Right lobe of liver (tissue), 6 donors: ENCODE data around the gene SLC39A9. TPM values are rescaled to one million over a fixed set of nuclear protein-coding genes. Genes with fewer than 3 reads are reported as not detected.

Experiments used
- ATAC-seq, 4 donors: fragments of 200-7000 bp; cut with Tn5 transposase; one replicate each; pipeline ENCODE4 v1.9.1; 2020; ENCODE audit warnings: mild to moderate bottlenecking in 4 of 4, moderate library complexity in 4 of 4
- DNase-seq, 3 donors: peaks; one replicate each; pipeline ENCODE4 v3.0.0-alpha.2; 2020
- H3K27ac ChIP-seq, 3 donors: fragments of 200-600 bp; one replicate each; pipeline ENCODE4 v1.8.0; 2022
- H3K27me3 ChIP-seq, 2 donors: fragments of 200-600 bp; one replicate each; pipeline ENCODE4 v1.8.0; 2022
- H3K36me3 ChIP-seq, 4 donors: fragments of 200-600 bp; sonication (generic) in 1 of 4; one replicate each; pipeline versions ENCODE4 v1.5.1 to v1.8.0; 2017 to 2022; ENCODE audit warnings: control low read depth in 1 of 4
- H3K4me1 ChIP-seq, 4 donors: fragments of 200-600 bp; sonication (generic) in 1 of 4; one replicate each; pipeline versions ENCODE4 v1.5.1 to v1.8.0; 2017 to 2022; ENCODE audit warnings: control low read depth in 1 of 4
- H3K4me3 ChIP-seq, 3 donors: fragments of 200-600 bp; one replicate each; pipeline ENCODE4 v1.8.0; 2022
- H3K9me3 ChIP-seq, 4 donors: fragments of 200-600 bp; sonication (generic) in 1 of 4; one replicate each; pipeline versions ENCODE4 v1.5.1 to v1.8.0; 2017 to 2022; ENCODE audit warnings: control low read depth in 1 of 4
- POLR2A ChIP-seq: fragments of 450-650 bp; IDR thresholded peaks from one replicate; pipeline ENCODE4 v1.6.1; 2017; ENCODE audit warnings: antibody characterized with exemption, mild to moderate bottlenecking
- WGBS: methylation state at CpG from one replicate; pipeline ENCODE4 v1.1.6; 2018; ENCODE audit warnings: low coverage, low lambda C conversion rate; ENCODE audit not compliant: insufficient coverage; ENCODE audit errors: missing lambda C conversion rate; 5-methylcytosine and 5-hydroxymethylcytosine counted together
- intact Hi-C, 2 donors: fragments of 100-400 bp; cut with DNase I; formaldehyde crosslinking; loops; one replicate each; pipeline versions ENCODE4 v1.11.2 to v1.14.1; 2022
- total RNA-seq, 6 experiments: library from RNA; depleted of rRNA in 2 of 6; stranded (reverse); fragments of >200 nt in 2 of 6; fragmentation: NEBNext Ultra II Directional in 3 of 6; extraction: Animal tissue kit (Norgen Biotek cat#: 25700) in 3 of 6; gene quantifications; one replicate each; pipeline versions ENCODE4 v1.1.0 to v1.2.4, GENCODE V29; 2016 to 2023
- TF ChIP-seq, protein P1 (sequence below), 4 donors: fragments of 200-600 bp in 3 of 4; fragments of 450-650 bp in 1 of 4; IDR thresholded peaks; one replicate each; pipeline versions ENCODE4 v1.5.1 to v1.8.0; 2016 to 2022; ENCODE audit warnings: antibody characterized with exemption in 4 of 4, mild to moderate bottlenecking in 2 of 4
- donor health status: DM: no; HTN: yes; CAD: no.
- donor health status: DM: no; HTN: no; CAD: no.
- donor health status: DM: no; HTN: no; CAD: no.
- donor health status: DM: no; HTN: yes; CAD: no.
- donor health status: DM: no; HTN: yes; CAD: no.

The SLC39A9 gene
- total RNA-seq, 6 experiments from 2014 or later = 44.7 to 78.2 (median 58.2) TPM

DNA sequence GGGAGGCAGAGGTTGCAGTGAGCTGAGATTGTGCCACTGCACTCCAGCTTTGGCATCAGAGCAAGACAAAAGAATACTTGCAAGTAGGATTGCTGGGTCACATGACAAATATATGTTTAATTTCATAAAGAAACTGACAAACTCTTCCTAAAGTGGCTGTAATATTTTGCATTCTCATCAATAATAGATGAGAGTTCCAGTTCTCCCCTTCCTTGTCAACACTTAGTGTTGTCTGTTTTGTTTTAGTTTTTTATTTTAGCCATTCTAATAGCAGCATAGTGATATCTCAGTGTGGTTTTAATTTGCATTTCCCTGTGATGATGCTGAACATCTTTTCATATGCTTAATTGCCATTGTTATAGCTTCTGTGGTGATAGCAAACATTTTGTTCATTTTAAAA lies 31.2 kb downstream of the SLC39A9 start:
- Histone ChIP-seq H3K9me3 (no peaks in the 10 kb centered on the region), H3K4me1 (peaks cover 0 to 5% (median 0%) of the 10 kb centered on the region in 4 donors), H3K36me3 (peaks cover 0 to 7% (median 0%) of the 10 kb centered on the region in 4 donors), H3K27me3 (no peaks in the 10 kb centered on the region), H3K4me3 (no peak overlapping the region), H3K27ac (no peak overlapping the region)
- ATAC-seq (no peak), DNase-seq (no peak)
- TF ChIP-seq POLR2A = no peak
- TF ChIP-seq, protein P1, sequence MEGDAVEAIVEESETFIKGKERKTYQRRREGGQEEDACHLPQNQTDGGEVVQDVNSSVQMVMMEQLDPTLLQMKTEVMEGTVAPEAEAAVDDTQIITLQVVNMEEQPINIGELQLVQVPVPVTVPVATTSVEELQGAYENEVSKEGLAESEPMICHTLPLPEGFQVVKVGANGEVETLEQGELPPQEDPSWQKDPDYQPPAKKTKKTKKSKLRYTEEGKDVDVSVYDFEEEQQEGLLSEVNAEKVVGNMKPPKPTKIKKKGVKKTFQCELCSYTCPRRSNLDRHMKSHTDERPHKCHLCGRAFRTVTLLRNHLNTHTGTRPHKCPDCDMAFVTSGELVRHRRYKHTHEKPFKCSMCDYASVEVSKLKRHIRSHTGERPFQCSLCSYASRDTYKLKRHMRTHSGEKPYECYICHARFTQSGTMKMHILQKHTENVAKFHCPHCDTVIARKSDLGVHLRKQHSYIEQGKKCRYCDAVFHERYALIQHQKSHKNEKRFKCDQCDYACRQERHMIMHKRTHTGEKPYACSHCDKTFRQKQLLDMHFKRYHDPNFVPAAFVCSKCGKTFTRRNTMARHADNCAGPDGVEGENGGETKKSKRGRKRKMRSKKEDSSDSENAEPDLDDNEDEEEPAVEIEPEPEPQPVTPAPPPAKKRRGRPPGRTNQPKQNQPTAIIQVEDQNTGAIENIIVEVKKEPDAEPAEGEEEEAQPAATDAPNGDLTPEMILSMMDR (IDR thresholded peaks at IDR 0.05) = no peak
- intact Hi-C loops = no loop called here

DNA sequence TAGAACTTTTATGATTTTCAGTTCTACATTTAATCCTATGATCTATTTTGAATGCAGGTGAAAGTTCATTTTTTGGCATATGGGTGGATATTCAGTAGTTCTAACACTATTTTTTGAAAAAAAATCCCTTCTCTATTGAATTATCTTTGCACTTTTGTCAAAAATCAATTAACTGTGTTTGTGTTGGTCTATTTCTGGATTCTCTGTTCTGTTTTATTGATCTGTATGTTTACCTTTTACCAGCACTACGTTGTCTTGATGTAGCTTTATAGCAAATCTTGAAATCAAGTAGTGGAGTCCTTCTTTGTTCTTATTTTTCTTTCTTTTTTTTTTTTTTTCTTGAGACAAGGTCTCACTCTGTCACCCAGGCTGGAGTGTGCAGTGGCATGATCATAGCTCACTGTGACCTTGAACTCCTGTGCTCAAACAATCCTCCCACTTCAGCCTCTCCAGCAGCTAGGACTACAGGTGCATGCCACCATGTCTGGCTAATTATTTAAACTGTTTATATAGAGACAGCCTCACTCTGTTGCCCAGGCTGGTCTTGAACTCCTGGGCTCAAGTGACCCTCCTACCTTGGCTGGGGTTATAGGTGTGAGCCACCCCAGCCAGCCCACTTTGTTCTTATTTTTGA lies 31.9 kb downstream of the SLC39A9 start:
- H3K36me3 ChIP-seq = peaks cover 0 to 7% (median 0%) of the 10 kb centered on the region in 4 donors
- H3K4me1 ChIP-seq = peaks cover 0 to 4% (median 0%) of the 10 kb centered on the region in 4 donors
- DNase-seq (no peak), ATAC-seq (peak; percentile 55 to 81 (median 70))
- no peaks in the 10 kb centered on the region for H3K9me3 ChIP-seq
- intact Hi-C loops = no loop called here
- 33% methylated on average over 1 of the region's 1 CpG for WGBS
- no peak for TF ChIP-seq POLR2A
- TF ChIP-seq, protein P1 (IDR thresholded peaks at IDR 0.05) = no peak
- H3K27ac ChIP-seq = no peak overlapping the region
- no peaks in the 10 kb centered on the region for H3K27me3 ChIP-seq
- H3K4me3 ChIP-seq = no peak overlapping the region

DNA sequence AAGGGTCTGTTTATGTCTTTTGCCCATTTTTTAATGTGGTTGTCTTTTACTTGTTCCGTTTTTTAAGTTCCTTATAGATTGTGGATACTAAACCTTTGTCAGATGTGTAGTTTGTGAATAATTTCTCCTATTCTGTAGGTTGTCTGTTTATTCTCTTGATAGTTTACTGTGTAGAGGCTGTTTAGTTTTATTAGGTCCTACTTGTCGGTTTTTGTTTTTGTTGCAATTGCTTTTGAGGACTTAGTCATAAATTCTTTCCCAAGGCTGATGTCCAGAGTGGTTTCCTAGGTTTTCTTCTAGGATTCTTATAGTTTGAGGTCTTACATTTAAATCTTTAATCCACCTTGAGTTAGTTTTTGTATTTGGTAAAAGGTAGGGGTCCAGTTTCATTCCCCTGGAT lies 33.9 kb downstream of the SLC39A9 start:
- Histone ChIP-seq H3K27me3 (no peaks in the 10 kb centered on the region), H3K4me1 (peaks cover 0 to 4% (median 0%) of the 10 kb centered on the region in 4 donors), H3K4me3 (no peak overlapping the region), H3K9me3 (no peaks in the 10 kb centered on the region), H3K36me3 (no peaks in the 10 kb centered on the region), H3K27ac (no peak overlapping the region)
- whole genome bisulfite sequencing = 91% methylated on average over 2 of the region's 2 CpGs
- intact Hi-C loops = no loop called here
- TF ChIP-seq POLR2A = no peak
- TF ChIP-seq, protein P1 (IDR thresholded peaks at IDR 0.05) = no peak
- ATAC-seq (no peak), DNase-seq (no peak)

DNA sequence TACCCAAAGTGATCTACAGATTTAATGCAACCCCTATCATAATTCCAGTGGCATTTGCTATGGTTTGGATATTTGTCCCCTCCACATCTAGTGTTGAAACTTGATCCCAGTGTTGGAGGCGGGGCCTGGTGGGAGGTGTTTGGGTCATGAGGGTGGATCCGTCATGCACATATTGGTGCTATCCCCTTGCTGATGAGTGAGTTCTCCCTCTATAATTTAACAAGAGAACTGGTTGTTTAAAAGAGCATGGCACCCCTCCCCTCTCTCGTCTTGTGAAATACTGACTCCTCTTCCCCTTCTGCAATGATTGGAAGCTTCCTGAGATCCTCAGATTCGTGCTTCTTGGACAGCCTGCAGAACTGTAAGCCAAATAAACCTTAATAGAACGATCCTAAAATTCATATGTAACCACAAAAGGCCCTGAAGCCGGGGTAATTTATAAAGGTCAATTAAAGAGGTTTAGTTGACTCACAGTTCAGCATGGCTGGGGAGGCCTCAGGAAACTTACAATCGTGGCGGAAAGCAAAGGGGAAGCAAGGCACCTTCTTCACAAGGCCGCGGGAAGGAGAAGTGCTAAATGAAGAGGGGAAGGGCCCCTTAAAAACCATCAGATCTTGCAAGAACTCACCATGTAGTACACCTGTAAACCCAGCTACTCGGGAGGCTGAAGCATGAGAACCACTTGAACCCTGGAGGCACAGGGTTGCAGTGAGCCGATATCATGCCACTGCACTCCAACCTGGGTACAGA lies 41.2 kb downstream of the SLC39A9 start:
- TF ChIP-seq, protein P1 (IDR thresholded peaks at IDR 0.05) = no peak
- TF ChIP-seq POLR2A = no peak
- H3K36me3 ChIP-seq = peaks cover 0 to 5% (median 0%) of the 10 kb centered on the region in 4 donors
- no peaks in the 10 kb centered on the region for H3K27me3 ChIP-seq
- WGBS = 86% methylated on average over 8 of the region's 12 CpGs
- DNase-seq (no peak), ATAC-seq (no peak)
- H3K4me3 ChIP-seq = no peak overlapping the region
- no peaks in the 10 kb centered on the region for H3K9me3 ChIP-seq
- H3K4me1 ChIP-seq = no peaks in the 10 kb centered on the region
- intact Hi-C loops = no loop called here
- H3K27ac ChIP-seq = no peak overlapping the region
